SK-N-SH treated with all-trans-retinoic acid at 6 μM for 48 hours (cell line): ENCODE measurements around the gene EPC2.

Source experiments
- OSR1 ChIP-seq: fragments of 250-450 bp; sonication (Bioruptor Pico); IDR thresholded peaks from 2 replicates; pipeline ENCODE4 v1.8.0; 2022; ENCODE audit warnings: moderate library complexity, mild to moderate bottlenecking, inconsistent platforms
- TOX ChIP-seq: fragments of 250-450 bp; sonication (Bioruptor Pico); IDR thresholded peaks from 2 replicates; pipeline ENCODE4 v1.8.0; 2021; ENCODE audit warnings: mild to moderate bottlenecking, moderate library complexity, borderline replicate concordance

DNA sequence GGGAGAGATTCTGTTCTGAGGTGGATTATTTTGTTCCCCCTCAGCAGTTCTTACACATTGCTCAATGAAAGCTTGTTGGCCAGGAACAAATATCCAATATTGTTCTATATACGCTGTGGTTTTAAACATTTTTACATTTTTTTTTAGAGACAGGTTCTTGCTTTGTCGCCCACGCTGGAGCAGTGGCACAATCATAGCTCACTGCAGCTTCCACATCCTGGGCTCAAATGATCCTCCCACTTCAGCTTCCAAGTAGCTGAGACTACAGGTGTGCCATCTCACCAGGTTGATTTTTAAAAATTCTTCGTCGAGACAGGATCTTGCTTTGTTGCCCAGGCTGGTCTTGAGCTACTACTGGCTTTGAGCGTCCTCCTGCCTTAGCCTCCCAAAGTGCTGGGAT is 171.6 kb downstream of the EPC2 start:
- no peak for TF ChIP-seq OSR1 (CRISPR knock-in tag)
- no peak for TF ChIP-seq TOX (CRISPR knock-in tag)
